NCI-H2196 treated with DMSO at 0.1 percent for 48 hours (cell line): ENCODE measurements around the gene ZNF813.

Experiments used
- DNase-seq: peaks from one replicate; lab custom pipeline; 2025; ENCODE audit not compliant: unreplicated experiment; lab: John Stamatoyannopoulos, UW

Gene ZNF813

GRCh38 chr19:53519446-53519845 is 51.9 kb downstream of the ZNF813 start:
- no peak for DNase-seq

- DNase-seq: no peak
Observed at GRCh38 chr19:53520163-53520546, 52.6 kb downstream of the ZNF813 start.

GRCh38 chr19:53520547-53521372 is 53.2 kb downstream of the ZNF813 start:
- peak; percentile 94 for DNase-seq

GRCh38 chr19:53521373-53522202 is 54.1 kb downstream of the ZNF813 start:
- DNase-seq: no peak

GRCh38 chr19:53525922-53526321 is 58.4 kb downstream of the ZNF813 start:
- no peak for DNase-seq

GRCh38 chr19:53530622-53531021 is 63.1 kb downstream of the ZNF813 start:
- no peak for DNase-seq

- DNase-seq: no peak
Observed at GRCh38 chr19:53531457-53531856, 63.9 kb downstream of the ZNF813 start.

- DNase-seq: no peak
Observed at GRCh38 chr19:53532362-53532761, 64.8 kb downstream of the ZNF813 start.

GRCh38 chr19:53536225-53536548 is 68.7 kb downstream of the ZNF813 start:
- no peak for DNase-seq

GRCh38 chr19:53537121-53537520 is 69.6 kb downstream of the ZNF813 start:
- DNase-seq: no peak

- peak; percentile 15 for DNase-seq
Observed at GRCh38 chr19:53537521-53538377, 70.2 kb downstream of the ZNF813 start, which contains the start of gene ZNF331. TSS of gene ZNF331 (plus strand) at chr19:53538145. CDS start at chr19:53569377, 31,232 bp downstream.

GRCh38 chr19:53538378-53539109 is 71.0 kb downstream of the ZNF813 start:
- no peak for DNase-seq

- no peak for DNase-seq
Observed at GRCh38 chr19:53540091-53540490, 72.6 kb downstream of the ZNF813 start.

GRCh38 chr19:53541971-53542370 is 74.4 kb downstream of the ZNF813 start:
- DNase-seq: no peak

- no peak for DNase-seq
Observed at GRCh38 chr19:53545271-53546065, 77.9 kb downstream of the ZNF813 start.
